GM12878 (cell line): ENCODE results near the gene RFX1. TPM values are rescaled to one million over a fixed set of nuclear protein-coding genes. Genes with fewer than 3 reads are reported as not detected.

Experiments used
- ATAC-seq: fragments of 200-7000 bp; cut with Tn5 transposase; 3 replicates; pipeline ENCODE4 v1.9.1; 2020; ENCODE audit warnings: mild to moderate bottlenecking, moderate library complexity
- BruUV-seq: library from RNA; stranded (reverse); fragments of 400-500 nt; replicated peaks from 2 replicates; lab custom pipeline; 2021; lab: Mats Ljungman, UMichigan
- CTCF ChIA-PET: fragments of 300-600 bp; sonication (Branson Sonifier 250); formaldehyde crosslinking; extraction: SDS; loops from one replicate; lab custom pipeline; 2021; ENCODE audit warnings: inconsistent platforms; lab: Yijun Ruan, JAX
- POLR2A ChIA-PET: fragments of 350-600 bp; formaldehyde crosslinking; extraction: SDS; loops from one replicate; lab custom pipeline; 2021; ENCODE audit warnings: inconsistent platforms; lab: Charles Lee
- RAD21 ChIA-PET: fragments of 300-600 bp; sonication (Branson Sonifier 250); formaldehyde crosslinking; loops from one replicate; lab custom pipeline; 2023; ENCODE audit warnings: antibody characterized with exemption; ENCODE audit not compliant: unreplicated experiment; lab: Charles Lee
- SMC1A ChIA-PET: fragments of 300-600 bp; sonication (Branson Sonifier 250); formaldehyde crosslinking; loops from one replicate; lab custom pipeline; 2023; ENCODE audit not compliant: unreplicated experiment, uncharacterized antibody; lab: Charles Lee
- DNase-seq: peaks from one replicate; pipeline ENCODE4 v3.0.0-alpha.2; 2011; ENCODE audit warnings: low read depth, low spot score
- FAIRE-seq: peaks from 3 replicates; lab custom pipeline; 2011; peaks lifted over from hg19 to GRCh38; lab: Jason Lieb, UNC
- H2AFZ ChIP-seq: 2 replicates; pipeline ENCODE4 v1.6.0; 2011; ENCODE audit warnings: low read depth, low read length, control low read depth; ENCODE audit not compliant: control insufficient read depth
- H3K27ac ChIP-seq: 2 replicates; pipeline ENCODE4 v1.5.1; 2011; ENCODE audit warnings: control low read depth; ENCODE audit not compliant: control insufficient read depth, insufficient read depth
- H3K27me3 ChIP-seq, 2 experiments: replicated peaks in 1 of 2; 2 replicates each; pipeline versions ENCODE4 v1.6.0 to v1.6.1; 2011; ENCODE audit warnings: low read length in 1 of 2; ENCODE audit not compliant: control insufficient read depth in 2 of 2, insufficient read depth in 2 of 2
- H3K36me3 ChIP-seq, 2 experiments: 2 replicates each; pipeline ENCODE4 v1.5.1; 2011; ENCODE audit warnings: low read length in 1 of 2; ENCODE audit not compliant: control insufficient read depth in 2 of 2, insufficient read depth in 2 of 2
- H3K4me1 ChIP-seq: 2 replicates; pipeline ENCODE4 v1.6.1; 2011; ENCODE audit warnings: mild to moderate bottlenecking, low read length, moderate library complexity, mixed read lengths; ENCODE audit not compliant: control insufficient read depth, insufficient read depth
- H3K4me2 ChIP-seq: 2 replicates; pipeline ENCODE4 v1.6.0; 2011; ENCODE audit warnings: control low read depth; ENCODE audit not compliant: control insufficient read depth, insufficient read depth
- H3K4me3 ChIP-seq: fragments of 200-600 bp; sonication (generic); 2 replicates; pipeline ENCODE4 v1.5.1; 2016
- H3K79me2 ChIP-seq: 2 replicates; pipeline ENCODE4 v1.6.0; 2011; ENCODE audit warnings: low read length; ENCODE audit not compliant: control insufficient read depth, insufficient read depth
- H3K9ac ChIP-seq: 2 replicates; pipeline ENCODE4 v1.8.0; 2011; ENCODE audit warnings: low read length, control low read depth, mixed read lengths; ENCODE audit not compliant: control insufficient read depth, insufficient read depth
- H3K9me3 ChIP-seq: replicated peaks from 3 replicates; pipeline ENCODE4 v1.5.1; 2011; ENCODE audit warnings: mild to moderate bottlenecking, low read length; ENCODE audit not compliant: control insufficient read depth, insufficient read depth
- H4K20me1 ChIP-seq: 2 replicates; pipeline ENCODE4 v1.6.0; 2011; ENCODE audit not compliant: control insufficient read depth, insufficient read depth
- BACH1 ChIP-seq: fragments of 450-650 bp; IDR thresholded peaks from 2 replicates; pipeline ENCODE4 v1.6.1; 2017; ENCODE audit warnings: mild to moderate bottlenecking, borderline replicate concordance
- BCLAF1 ChIP-seq: fragments of 450-650 bp; IDR thresholded peaks from 2 replicates; pipeline ENCODE4 v1.6.1; 2017; ENCODE audit warnings: antibody characterized with exemption, mild to moderate bottlenecking, moderate library complexity
- BMI1 ChIP-seq: fragments of 450-650 bp; IDR thresholded peaks from 2 replicates; pipeline ENCODE4 v1.6.1; 2016; ENCODE audit warnings: mild to moderate bottlenecking, moderate library complexity, borderline replicate concordance
- CBX3 ChIP-seq: fragments of 200-600 bp; sonication (generic); IDR thresholded peaks from 2 replicates; pipeline ENCODE4 v1.6.1; 2016; ENCODE audit warnings: low read depth, borderline replicate concordance
- CREM ChIP-seq: IDR thresholded peaks from 2 replicates; pipeline ENCODE4 v1.6.1; 2014; ENCODE audit warnings: antibody characterized with exemption, low read depth
- CUX1 ChIP-seq: IDR thresholded peaks from 2 replicates; pipeline ENCODE4 v1.6.1; 2012; ENCODE audit warnings: improper control_type of control experiment, low read depth, low read length; ENCODE audit not compliant: insufficient replicate concordance
- ESRRA ChIP-seq: IDR thresholded peaks from 2 replicates; pipeline ENCODE4 v1.6.1; 2012; ENCODE audit warnings: mild to moderate bottlenecking, low read length, improper control_type of control experiment
- FOS ChIP-seq: IDR thresholded peaks from 3 replicates; pipeline ENCODE4 v1.6.1; 2011; ENCODE audit warnings: borderline replicate concordance; ENCODE audit not compliant: insufficient read length; ENCODE audit errors: extremely low read depth
- HCFC1 ChIP-seq: fragments of 150-350 bp; IDR thresholded peaks from 2 replicates; pipeline ENCODE4 v1.6.1; 2014; ENCODE audit warnings: low read length
- MYB ChIP-seq: fragments of 150-350 bp; IDR thresholded peaks from 2 replicates; pipeline ENCODE4 v1.6.1; 2014; ENCODE audit warnings: mild to moderate bottlenecking, low read depth, low read length, borderline replicate concordance
- NFXL1 ChIP-seq: fragments of 450-650 bp; IDR thresholded peaks from 2 replicates; pipeline ENCODE4 v1.6.1; 2017; ENCODE audit warnings: antibody characterized with exemption, mild to moderate bottlenecking, borderline replicate concordance
- SMAD1 ChIP-seq: fragments of 450-650 bp; IDR thresholded peaks from 2 replicates; pipeline ENCODE4 v1.6.1; 2018; ENCODE audit warnings: mild to moderate bottlenecking, low read depth; ENCODE audit not compliant: partially characterized antibody
- SMAD5 ChIP-seq: IDR thresholded peaks from 2 replicates; pipeline ENCODE4 v1.6.1; 2016; ENCODE audit warnings: antibody characterized with exemption, low read depth
- SPI1 ChIP-seq: IDR thresholded peaks from 2 replicates; pipeline ENCODE4 v1.6.1; 2011; ENCODE audit warnings: low read depth, mild to moderate bottlenecking, low read length, moderate library complexity, borderline replicate concordance; ENCODE audit not compliant: insufficient read depth
- SUZ12 ChIP-seq: fragments of 200-600 bp; sonication (generic); IDR thresholded peaks from one replicate; pipeline ENCODE4 v1.6.1; 2018; ENCODE audit warnings: antibody characterized with exemption, mild to moderate bottlenecking; ENCODE audit not compliant: unreplicated experiment
- ZNF274 ChIP-seq: IDR thresholded peaks from one replicate; pipeline ENCODE4 v1.8.0; 2011; ENCODE audit not compliant: insufficient read length, insufficient read depth
- WGBS: methylation state at CpG from one replicate; pipeline ENCODE4 v1.1.6; 2016; ENCODE audit warnings: low lambda C conversion rate; ENCODE audit not compliant: insufficient replicate concordance, insufficient coverage; ENCODE audit errors: missing lambda C conversion rate; 5-methylcytosine and 5-hydroxymethylcytosine counted together
- in situ Hi-C: fragments of 300-500 bp; cut with MboI; formaldehyde crosslinking; loops from 9 replicates; pipeline ENCODE4 v1.14.3; 2018; ENCODE audit warnings: mixed read lengths
- intact Hi-C: fragments of 100-400 bp; cut with micrococcal nuclease; formaldehyde crosslinking; loops from one replicate; pipeline ENCODE4 v1.14.2; 2022; ENCODE audit not compliant: unreplicated experiment
- polyA plus RNA-seq, 11 experiments: library from polyadenylated mRNA; depleted of rRNA in 4 of 11; unstranded in 6 of 11; stranded (reverse) in 5 of 11; fragments of >200 nt; fragmentation: Nextera tagmentation in 4 of 11; fragmentation: Illumina TruSeq in 1 of 11; extraction: Ambion mirVana in 4 of 11; extraction: Trizol in 1 of 11; gene quantifications; 1 replicate in 1 of 11; 2 replicates in 10 of 11; pipeline versions ENCODE4 v1.2.1 to v1.2.3, GENCODE V29; 2011 to 2016; ENCODE audit warnings: inconsistent platforms in 2 of 11, missing spikeins in 2 of 11, low read depth in 1 of 11
- total RNA-seq, 4 experiments: library from RNA; depleted of rRNA in 3 of 4; stranded (reverse); fragments of >200 nt in 3 of 4; fragmentation: Illumina TruSeq in 1 of 4; extraction: Trizol in 1 of 4; gene quantifications; 2 replicates each; pipeline versions ENCODE4 v1.2.1 to v1.2.3, GENCODE V29; 2013 to 2021

RFX1 gene
- total and polyA plus RNA-seq, 10 of the 15 experiments (the other 5 are each of a cell fraction or from before 2014, with no cell fraction given) = 0.05 to 11.0 (median 1.5) TPM

- TF ChIP-seq BCLAF1 (no peak), ESRRA (no peak), CBX3 (no peak), HCFC1 (no peak), ZNF274 (no peak), SUZ12 (no peak), MYB (no peak), BACH1 (no peak)
Observed at GRCh38 chr19:13914777-13915176, 91.3 kb downstream of the RFX1 start (continued).

GRCh38 chr19:13913352-13913751 is 92.8 kb downstream of the RFX1 start:
- no peak overlapping the region for H2AFZ ChIP-seq
- H3K4me3 ChIP-seq = no peak overlapping the region
- H3K27me3 ChIP-seq = no peaks in the 10 kb centered on the region
- no peak overlapping the region for H3K9ac ChIP-seq
- in situ Hi-C loops (no loop called here), intact Hi-C loops (no loop called here)
- SMC1A ChIA-PET = no interaction called here
- H3K9me3 ChIP-seq = no peaks in the 10 kb centered on the region
- H3K36me3 ChIP-seq = peaks cover 0 to 7% of the 10 kb centered on the region in 2 experiments; a peak in 3 of 4 replicates
- H4K20me1 ChIP-seq = no peaks in the 10 kb centered on the region
- BruUV-seq = no TSS peak
- no peaks in the 10 kb centered on the region for H3K79me2 ChIP-seq
- CTCF ChIA-PET = no interaction called here
- WGBS = 98% methylated on average over 16 of the region's 17 CpGs
- no peak for FAIRE-seq
- H3K27ac ChIP-seq = no peak overlapping the region
- H3K4me1 ChIP-seq = no peaks in the 10 kb centered on the region
- H3K4me2 ChIP-seq = no peak overlapping the region
- RAD21 ChIA-PET = no interaction called here
- ATAC-seq = no peak
- DNase-seq = no peak
- TF ChIP-seq BMI1 = no peak
- TF ChIP-seq SPI1 = no peak
- no peak for TF ChIP-seq NFXL1
- TF ChIP-seq SMAD5 = no peak
- TF ChIP-seq CREM = no peak
- TF ChIP-seq CUX1 = no peak
- TF ChIP-seq FOS = no peak
- no peak for TF ChIP-seq ZNF274
- no peak for TF ChIP-seq SMAD1
- POLR2A ChIA-PET = no interaction called here
